CD4-positive, alpha-beta T cell (primary cell): ENCODE measurements around the gene TBX19. TPM values are rescaled to one million over a fixed set of nuclear protein-coding genes. Genes with fewer than 3 reads are reported as not detected.

Experiments used
- ATAC-seq: fragments of 200-7000 bp; cut with Tn5 transposase; one replicate; pipeline ENCODE4 v1.10.0; 2022; ENCODE audit warnings: mild to moderate bottlenecking; ENCODE audit not compliant: poor library complexity
- CTCF ChIA-PET: fragments of 350-600 bp; sonication (Branson Sonifier 250); formaldehyde crosslinking; loops from one replicate; lab custom pipeline; 2021; ENCODE audit warnings: antibody characterized with exemption, inconsistent platforms; lab: Charles Lee
- POLR2A ChIA-PET: fragments of 350-600 bp; sonication (Branson Sonifier 250); formaldehyde crosslinking; loops from one replicate; lab custom pipeline; 2021; ENCODE audit warnings: antibody characterized with exemption, inconsistent platforms; lab: Charles Lee
- DNase-seq, 14 experiments: peaks; one replicate each; pipeline ENCODE4 v3.0.0-alpha.2; 2013 to 2020; ENCODE audit warnings: mixed read lengths in 2 of 14
- H3K27ac ChIP-seq, 2 donors: one replicate each; pipeline versions ENCODE4 v1.5.1 to v1.7.0; 2013; ENCODE audit warnings: low read length in 2 of 2, low read depth in 1 of 2, mild to moderate bottlenecking in 1 of 2
- H3K27me3 ChIP-seq, 2 experiments: 1 replicate in 1 of 2; 2 replicates in 1 of 2; pipeline versions ENCODE4 v1.6.1 to v1.7.0; 2013; ENCODE audit warnings: low read length in 2 of 2, control low read depth in 1 of 2, mild to moderate bottlenecking in 1 of 2, moderate library complexity in 1 of 2; ENCODE audit not compliant: insufficient read depth in 2 of 2, control insufficient read depth in 1 of 2
- H3K36me3 ChIP-seq: one replicate; pipeline ENCODE4 v1.6.1; 2013; ENCODE audit warnings: low read length, control low read depth; ENCODE audit not compliant: insufficient read depth
- H3K4me1 ChIP-seq: one replicate; pipeline ENCODE4 v1.6.1; 2013; ENCODE audit warnings: low read length, control low read depth; ENCODE audit not compliant: insufficient read depth
- H3K4me3 ChIP-seq: one replicate; pipeline ENCODE4 v1.5.1; 2013; ENCODE audit warnings: mild to moderate bottlenecking, low read length, moderate library complexity
- H3K9me3 ChIP-seq, 2 experiments: 1 replicate in 1 of 2; 2 replicates in 1 of 2; pipeline versions ENCODE4 v1.6.1 to v1.7.0; 2013; ENCODE audit warnings: low read length in 2 of 2, mild to moderate bottlenecking in 2 of 2, control low read depth in 1 of 2, moderate library complexity in 1 of 2; ENCODE audit not compliant: control insufficient read depth in 1 of 2, insufficient read depth in 1 of 2
- H3K27ac Mint-ChIP-seq: one replicate; pipeline ENCODE4 v1.8.0; 2020; ENCODE audit warnings: mixed read lengths
- H3K27me3 Mint-ChIP-seq: one replicate; pipeline ENCODE4 v1.8.0; 2021; ENCODE audit warnings: mixed read lengths
- H3K36me3 Mint-ChIP-seq: one replicate; pipeline ENCODE4 v1.8.0; 2021; ENCODE audit warnings: low read depth, mixed read lengths
- H3K4me1 Mint-ChIP-seq: one replicate; pipeline ENCODE4 v1.8.0; 2021; ENCODE audit warnings: low read depth, mixed read lengths
- H3K4me3 Mint-ChIP-seq: one replicate; pipeline ENCODE4 v1.8.0; 2020; ENCODE audit warnings: mild to moderate bottlenecking, mixed read lengths
- H3K9me3 Mint-ChIP-seq: one replicate; pipeline ENCODE4 v1.8.0; 2020; ENCODE audit warnings: mixed read lengths
- intact Hi-C, 2 experiments: fragments of 100-400 bp; cut with DNase I in 1 of 2; cut with micrococcal nuclease in 1 of 2; formaldehyde crosslinking; loops; one replicate each; pipeline versions ENCODE4 v1.15.1 to v1.9.0; 2023 to 2025; cut with DNase I, micrococcal nuclease
- total RNA-seq, 174 experiments: library from RNA in 2 of 174; stranded (reverse) in 2 of 174; gene quantifications; one replicate each; pipeline ENCODE4 v1.2.3 and lab custom pipeline; 2021 to 2026
- TF ChIP-seq, protein P1 (sequence below): fragments of 200-600 bp; IDR thresholded peaks from one replicate; pipeline ENCODE4 v1.8.0; 2022; ENCODE audit warnings: antibody characterized with exemption, mild to moderate bottlenecking

Gene TBX19
- total RNA-seq, 2 experiments from 2014 or later = 1.6 to 1.8 TPM

DNA sequence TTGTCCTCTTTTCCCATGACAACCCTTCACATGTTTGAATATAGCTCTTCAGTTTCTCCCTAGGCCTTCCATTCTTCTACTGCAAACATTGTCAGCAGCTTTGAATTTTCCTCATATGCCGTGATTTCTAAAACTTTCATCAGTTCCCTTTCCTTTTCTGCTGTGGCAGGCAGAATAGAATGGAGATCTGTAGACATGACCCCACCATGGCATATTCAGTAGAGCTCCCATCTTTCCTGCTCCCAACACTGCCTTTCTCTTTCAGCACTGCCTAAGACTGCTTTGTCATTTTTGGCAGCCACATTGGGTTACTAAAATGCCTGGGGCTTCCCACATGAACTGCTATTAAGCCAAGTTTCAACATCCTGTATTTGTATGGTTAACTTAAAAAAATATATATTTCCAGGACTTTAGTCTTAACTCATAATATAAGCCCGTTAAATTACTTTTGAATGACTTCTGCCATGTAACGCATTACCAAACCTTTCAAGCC is 60.9 kb downstream of the TBX19 start:
- H3K27me3 ChIP-seq = no peaks in the 10 kb centered on the region
- intact Hi-C loops = loop anchor here (5.0 to 10.0 kb wide), 3 partner anchors 763 to 1206 kb away; partner anchors contain the start of genes ATP1B1 (in 2 of the 2), BLZF1 (in 2 of the 2) and NME7 (in 2 of the 2)
- TF ChIP-seq, protein P1, sequence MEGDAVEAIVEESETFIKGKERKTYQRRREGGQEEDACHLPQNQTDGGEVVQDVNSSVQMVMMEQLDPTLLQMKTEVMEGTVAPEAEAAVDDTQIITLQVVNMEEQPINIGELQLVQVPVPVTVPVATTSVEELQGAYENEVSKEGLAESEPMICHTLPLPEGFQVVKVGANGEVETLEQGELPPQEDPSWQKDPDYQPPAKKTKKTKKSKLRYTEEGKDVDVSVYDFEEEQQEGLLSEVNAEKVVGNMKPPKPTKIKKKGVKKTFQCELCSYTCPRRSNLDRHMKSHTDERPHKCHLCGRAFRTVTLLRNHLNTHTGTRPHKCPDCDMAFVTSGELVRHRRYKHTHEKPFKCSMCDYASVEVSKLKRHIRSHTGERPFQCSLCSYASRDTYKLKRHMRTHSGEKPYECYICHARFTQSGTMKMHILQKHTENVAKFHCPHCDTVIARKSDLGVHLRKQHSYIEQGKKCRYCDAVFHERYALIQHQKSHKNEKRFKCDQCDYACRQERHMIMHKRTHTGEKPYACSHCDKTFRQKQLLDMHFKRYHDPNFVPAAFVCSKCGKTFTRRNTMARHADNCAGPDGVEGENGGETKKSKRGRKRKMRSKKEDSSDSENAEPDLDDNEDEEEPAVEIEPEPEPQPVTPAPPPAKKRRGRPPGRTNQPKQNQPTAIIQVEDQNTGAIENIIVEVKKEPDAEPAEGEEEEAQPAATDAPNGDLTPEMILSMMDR = no peak
- H3K9me3 ChIP-seq = no peaks in the 10 kb centered on the region
- ATAC-seq = no peak
- H3K4me3 ChIP-seq = no peak overlapping the region
- Mint-ChIP-seq H3K27me3 (no peaks in the 10 kb centered on the region), H3K4me1 (peaks cover 26% of the 10 kb centered on the region), H3K36me3 (no peaks in the 10 kb centered on the region), H3K9me3 (no peaks in the 10 kb centered on the region), H3K4me3 (no peak overlapping the region), H3K27ac (no peak overlapping the region)
- no peak overlapping the region for H3K27ac ChIP-seq
- ChIA-PET CTCF (interaction anchor here (0.6 to 2.8 kb wide), 9 partner anchors 22 to 1007 kb away, joined by 3 to 41 read pairs (median 4); no protein-coding TSS in a partner anchor), POLR2A (interaction anchor here (2.0 to 3.4 kb wide), 3 partner anchors 21 to 1007 kb away, joined by 6 to 32 read pairs (median 10); no protein-coding TSS in a partner anchor)
- peaks cover 19% of the 10 kb centered on the region for H3K4me1 ChIP-seq
- DNase-seq = no peak
- H3K36me3 ChIP-seq = no peaks in the 10 kb centered on the region

- intact Hi-C loops = loop anchor here (1.0 to 10.0 kb wide), 11 partner anchors 21 to 1205 kb away; partner anchors contain the start of genes ATP1B1 (in 2 of the 2), BLZF1 (in 2 of the 2) and NME7 (in 2 of the 2)
- no peaks in the 10 kb centered on the region for H3K36me3 Mint-ChIP-seq
- peak overlapping the region; percentile 90 for H3K27ac Mint-ChIP-seq
- Histone ChIP-seq H3K27me3 (no peaks in the 10 kb centered on the region), H3K36me3 (no peaks in the 10 kb centered on the region), H3K27ac (no peak overlapping the region), H3K4me3 (no peak overlapping the region), H3K4me1 (peaks cover 19% of the 10 kb centered on the region), H3K9me3 (no peaks in the 10 kb centered on the region)
- ChIA-PET CTCF (interaction anchor here (0.5 to 2.8 kb wide), 33 partner anchors 8 to 1548 kb away, joined by 3 to 41 read pairs (median 4); partner anchors contain the start of genes BLZF1 and NME7), POLR2A (interaction anchor here (0.6 to 3.4 kb wide), 17 partner anchors 20 to 1351 kb away, joined by 3 to 32 read pairs (median 5); partner anchors contain the start of genes BLZF1, DCAF6 and NME7)
- H3K27me3 Mint-ChIP-seq = no peaks in the 10 kb centered on the region
- DNase-seq (peak; percentile 83 to 96 (median 86)), ATAC-seq (peak; percentile 99)
- no peaks in the 10 kb centered on the region for H3K9me3 Mint-ChIP-seq
- H3K4me3 Mint-ChIP-seq = peak overlapping the region; percentile 61
- TF ChIP-seq, protein P1 = peak; percentile 83
- H3K4me1 Mint-ChIP-seq = peaks cover 34% of the 10 kb centered on the region
These were observed 62.0 kb downstream of the TBX19 start for GRCh38 chr1:168342572-168343280.

GRCh38 chr1:168343566-168343965 is 62.9 kb downstream of the TBX19 start:
- Mint-ChIP-seq H3K4me3 (no peak overlapping the region), H3K27ac (peak overlapping the region; percentile 90), H3K4me1 (peaks cover 42% of the 10 kb centered on the region), H3K36me3 (peaks cover 7% of the 10 kb centered on the region), H3K27me3 (no peaks in the 10 kb centered on the region), H3K9me3 (no peaks in the 10 kb centered on the region)
- TF ChIP-seq, protein P1 = no peak
- Histone ChIP-seq H3K36me3 (no peaks in the 10 kb centered on the region), H3K27ac (no peak overlapping the region), H3K4me1 (peaks cover 19% of the 10 kb centered on the region), H3K4me3 (no peak overlapping the region), H3K27me3 (no peaks in the 10 kb centered on the region), H3K9me3 (no peaks in the 10 kb centered on the region)
- ChIA-PET POLR2A (interaction anchor here (0.6 to 3.4 kb wide), 9 partner anchors 19 to 1025 kb away, joined by 3 to 32 read pairs (median 6); partner anchors contain the start of genes BLZF1 and NME7), CTCF (interaction anchor here (0.7 to 2.8 kb wide), 11 partner anchors 9 to 1005 kb away, joined by 3 to 41 read pairs (median 6); no protein-coding TSS in a partner anchor)
- intact Hi-C loops = loop anchor here (2.0 to 10.0 kb wide), 7 partner anchors 21 to 1204 kb away; partner anchors contain the start of genes ATP1B1 (in 2 of the 2), BLZF1 (in 2 of the 2) and NME7 (in 2 of the 2)
- ATAC-seq (no peak), DNase-seq (peak in 1 of 14 experiments; percentile 26)
